Lower leg skin (tissue), 4 donors: Measurements from ENCODE around the gene ERC2. TPM values are rescaled to one million over a fixed set of nuclear protein-coding genes. Genes with fewer than 3 reads are reported as not detected.

Experiments
- DNase-seq, 2 donors: peaks; one replicate each; pipeline ENCODE4 v3.0.0-alpha.2; 2019; ENCODE audit warnings: low spot score in 2 of 2
- H3K4me3 ChIP-seq: fragments of 200-600 bp; sonication (generic); 2 replicates; pipeline ENCODE4 v1.5.1; 2017; ENCODE audit warnings: mild to moderate bottlenecking, low read depth; ENCODE audit not compliant: poor library complexity, severe bottlenecking
- POLR2A ChIP-seq, 2 donors: fragments of 450-650 bp; IDR thresholded peaks; one replicate each; pipeline ENCODE4 v1.6.1; 2016 to 2017; ENCODE audit warnings: antibody characterized with exemption in 2 of 2, mild to moderate bottlenecking in 1 of 2, moderate library complexity in 1 of 2
- WGBS, 2 donors: methylation state at CpG; one replicate each; pipeline ENCODE4 v1.1.5; 2018; 5-methylcytosine and 5-hydroxymethylcytosine counted together
- intact Hi-C: fragments of 100-400 bp; cut with DNase I; formaldehyde crosslinking; loops from one replicate; pipeline ENCODE4 v1.15.0; 2023; ENCODE audit warnings: low total_unique reads
- total RNA-seq, 4 donors: library from RNA; depleted of rRNA; stranded (reverse); fragments of >200 nt; gene quantifications; one replicate each; pipeline ENCODE4 v1.1.0, GENCODE V29; 2016
- TF ChIP-seq, protein P1 (sequence below), 3 donors: fragments of 450-650 bp; IDR thresholded peaks; one replicate each; pipeline ENCODE4 v1.5.1; 2016; ENCODE audit warnings: antibody characterized with exemption in 3 of 3, mild to moderate bottlenecking in 3 of 3, moderate library complexity in 2 of 3

The ERC2 gene
- total RNA-seq, 4 donors from 2014 or later, result 0.23 to 1.3 (median 0.42) TPM; not detected in 1

- 72 to 89% methylated on average over 2 of the region's 2 CpGs for WGBS, 2 donors
- H3K4me3 ChIP-seq, result no peak overlapping the region
- no peak for DNase-seq
- no peak for TF ChIP-seq POLR2A (IDR thresholded peaks at IDR 0.05)
- TF ChIP-seq, protein P1, sequence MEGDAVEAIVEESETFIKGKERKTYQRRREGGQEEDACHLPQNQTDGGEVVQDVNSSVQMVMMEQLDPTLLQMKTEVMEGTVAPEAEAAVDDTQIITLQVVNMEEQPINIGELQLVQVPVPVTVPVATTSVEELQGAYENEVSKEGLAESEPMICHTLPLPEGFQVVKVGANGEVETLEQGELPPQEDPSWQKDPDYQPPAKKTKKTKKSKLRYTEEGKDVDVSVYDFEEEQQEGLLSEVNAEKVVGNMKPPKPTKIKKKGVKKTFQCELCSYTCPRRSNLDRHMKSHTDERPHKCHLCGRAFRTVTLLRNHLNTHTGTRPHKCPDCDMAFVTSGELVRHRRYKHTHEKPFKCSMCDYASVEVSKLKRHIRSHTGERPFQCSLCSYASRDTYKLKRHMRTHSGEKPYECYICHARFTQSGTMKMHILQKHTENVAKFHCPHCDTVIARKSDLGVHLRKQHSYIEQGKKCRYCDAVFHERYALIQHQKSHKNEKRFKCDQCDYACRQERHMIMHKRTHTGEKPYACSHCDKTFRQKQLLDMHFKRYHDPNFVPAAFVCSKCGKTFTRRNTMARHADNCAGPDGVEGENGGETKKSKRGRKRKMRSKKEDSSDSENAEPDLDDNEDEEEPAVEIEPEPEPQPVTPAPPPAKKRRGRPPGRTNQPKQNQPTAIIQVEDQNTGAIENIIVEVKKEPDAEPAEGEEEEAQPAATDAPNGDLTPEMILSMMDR (IDR thresholded peaks at IDR 0.05), result no peak
- intact Hi-C loops, result no loop called here
Measured at GRCh38 chr3:55891106-55891505, 577.2 kb downstream of the ERC2 start.

DNA sequence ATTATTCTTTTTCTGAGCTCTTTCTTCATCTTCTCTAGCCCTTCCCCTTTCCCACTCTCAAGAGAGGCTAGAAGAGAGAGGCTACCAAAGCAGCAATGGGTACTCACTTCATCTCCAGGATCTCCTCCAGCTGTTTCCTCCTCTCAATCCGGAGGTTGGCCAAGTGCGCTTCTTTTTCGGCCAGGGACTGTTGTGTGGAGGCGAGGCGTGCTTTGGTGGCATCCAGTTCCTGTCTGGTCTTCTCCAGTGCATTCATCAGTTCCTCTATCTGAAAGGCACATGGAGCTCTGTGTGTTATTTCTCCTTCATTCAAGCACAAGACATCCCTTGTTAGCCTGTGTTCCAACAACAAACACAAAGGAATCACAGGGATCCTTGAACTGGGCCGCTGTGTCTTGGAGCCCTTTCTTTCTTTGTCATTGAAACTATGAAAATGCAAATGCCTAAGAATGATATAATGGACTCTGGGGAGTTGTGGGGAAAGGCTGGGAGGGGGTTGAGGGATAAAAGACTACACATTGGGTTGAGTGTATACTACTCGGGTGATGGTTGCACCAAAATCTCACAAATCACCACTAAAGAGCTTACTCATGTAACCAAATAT, 579.9 kb downstream of the ERC2 start:
- WGBS, 2 donors, result 88 to 90% methylated on average over 7 of the region's 7 CpGs

DNA sequence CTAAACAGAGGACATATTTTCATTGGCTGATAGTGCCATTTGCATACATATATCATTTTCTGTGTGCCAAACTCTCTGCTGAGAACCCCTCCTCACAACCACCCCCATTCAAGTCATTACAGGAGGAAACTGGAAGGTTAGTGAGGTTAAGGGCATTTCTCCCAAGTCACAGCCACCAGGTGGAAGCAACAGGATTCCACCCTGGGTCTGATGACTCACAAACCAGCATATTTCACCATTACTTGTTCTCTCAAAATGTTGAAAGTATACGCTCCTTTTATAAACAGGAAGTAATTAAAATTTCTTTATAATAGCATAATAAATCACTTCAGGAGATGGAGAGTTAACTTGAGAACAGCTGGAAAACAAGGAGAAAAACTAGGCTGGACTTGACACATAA, 582.5 kb downstream of the ERC2 start:
- DNase-seq, result no peak
- TF ChIP-seq, protein P1 (IDR thresholded peaks at IDR 0.05), result no peak
- no peak for TF ChIP-seq POLR2A (IDR thresholded peaks at IDR 0.05)
- 10 to 17% methylated on average over 1 of the region's 1 CpG for WGBS, 2 donors

More for the DNA sequence above, 579.9 kb downstream of the ERC2 start:
- intact Hi-C loops, result no loop called here
- no peak overlapping the region for H3K4me3 ChIP-seq
- DNase-seq, result no peak
- TF ChIP-seq, protein P1 (IDR thresholded peaks at IDR 0.05), result no peak
- no peak for TF ChIP-seq POLR2A (IDR thresholded peaks at IDR 0.05)

GRCh38 chr3:55884491-55885285, 583.6 kb downstream of the ERC2 start:
- no peak for TF ChIP-seq POLR2A (IDR thresholded peaks at IDR 0.05)
- TF ChIP-seq, protein P1 (IDR thresholded peaks at IDR 0.05), result no peak
- 49 to 72% methylated on average over 2 of the region's 2 CpGs for WGBS, 2 donors
- no peak overlapping the region for H3K4me3 ChIP-seq
- no peak for DNase-seq
- intact Hi-C loops, result no loop called here

More for the DNA sequence above, 582.5 kb downstream of the ERC2 start:
- intact Hi-C loops, result no loop called here
- H3K4me3 ChIP-seq, result no peak overlapping the region

- 61 to 68% methylated on average over 1 of the region's 1 CpG for WGBS, 2 donors
Measured at GRCh38 chr3:55884066-55884465, 584.2 kb downstream of the ERC2 start.

More at GRCh38 chr3:55884066-55884465, 584.2 kb downstream of the ERC2 start:
- intact Hi-C loops, result no loop called here
- H3K4me3 ChIP-seq, result no peak overlapping the region
- TF ChIP-seq POLR2A (IDR thresholded peaks at IDR 0.05), result no peak
- TF ChIP-seq, protein P1 (IDR thresholded peaks at IDR 0.05), result no peak
- no peak for DNase-seq
